Osteocyte (in vitro differentiated cells): ENCODE results near the gene AAMP. TPM values are rescaled to one million over a fixed set of nuclear protein-coding genes. Genes with fewer than 3 reads are reported as not detected.
A peak's percentile ranks its signal among the peaks of the same experiment; 100 is the strongest.

Experiments used
- DNase-seq: peaks from one replicate; pipeline ENCODE4 v3.0.0; 2021; ENCODE audit warnings: mixed read lengths; ENCODE audit not compliant: unreplicated experiment; ENCODE audit errors: extremely low spot score
- H3K27ac Mint-ChIP-seq: one replicate; pipeline ENCODE4 v1.8.0; 2021; ENCODE audit warnings: mild to moderate bottlenecking, mixed read lengths; ENCODE audit not compliant: unreplicated experiment
- H3K27me3 Mint-ChIP-seq: one replicate; pipeline ENCODE4 v1.8.0; 2021; ENCODE audit warnings: mixed read lengths; ENCODE audit not compliant: unreplicated experiment
- H3K36me3 Mint-ChIP-seq: one replicate; pipeline ENCODE4 v1.8.0; 2021; ENCODE audit warnings: mixed read lengths; ENCODE audit not compliant: unreplicated experiment
- H3K4me1 Mint-ChIP-seq: one replicate; pipeline ENCODE4 v1.8.0; 2021; ENCODE audit warnings: mixed read lengths; ENCODE audit not compliant: unreplicated experiment
- H3K4me3 Mint-ChIP-seq: one replicate; pipeline ENCODE4 v1.8.0; 2021; ENCODE audit warnings: mild to moderate bottlenecking, moderate library complexity, mixed read lengths; ENCODE audit not compliant: unreplicated experiment
- H3K9me3 Mint-ChIP-seq: one replicate; pipeline ENCODE4 v1.8.0; 2021; ENCODE audit warnings: mixed read lengths; ENCODE audit not compliant: unreplicated experiment
- CTCF ChIP-seq: fragments of 200-600 bp; sonication (generic); IDR thresholded peaks from 2 replicates; pipeline ENCODE4 v1.5.0; 2021; ENCODE audit warnings: antibody characterized with exemption, mild to moderate bottlenecking, moderate library complexity
- total RNA-seq: library from RNA; stranded (reverse); gene quantifications from 2 replicates; pipeline ENCODE4 v1.2.1, GENCODE V29; 2021

AAMP gene
- total RNA-seq, 1 donor from 2014 or later = 62.9 TPM

DNA sequence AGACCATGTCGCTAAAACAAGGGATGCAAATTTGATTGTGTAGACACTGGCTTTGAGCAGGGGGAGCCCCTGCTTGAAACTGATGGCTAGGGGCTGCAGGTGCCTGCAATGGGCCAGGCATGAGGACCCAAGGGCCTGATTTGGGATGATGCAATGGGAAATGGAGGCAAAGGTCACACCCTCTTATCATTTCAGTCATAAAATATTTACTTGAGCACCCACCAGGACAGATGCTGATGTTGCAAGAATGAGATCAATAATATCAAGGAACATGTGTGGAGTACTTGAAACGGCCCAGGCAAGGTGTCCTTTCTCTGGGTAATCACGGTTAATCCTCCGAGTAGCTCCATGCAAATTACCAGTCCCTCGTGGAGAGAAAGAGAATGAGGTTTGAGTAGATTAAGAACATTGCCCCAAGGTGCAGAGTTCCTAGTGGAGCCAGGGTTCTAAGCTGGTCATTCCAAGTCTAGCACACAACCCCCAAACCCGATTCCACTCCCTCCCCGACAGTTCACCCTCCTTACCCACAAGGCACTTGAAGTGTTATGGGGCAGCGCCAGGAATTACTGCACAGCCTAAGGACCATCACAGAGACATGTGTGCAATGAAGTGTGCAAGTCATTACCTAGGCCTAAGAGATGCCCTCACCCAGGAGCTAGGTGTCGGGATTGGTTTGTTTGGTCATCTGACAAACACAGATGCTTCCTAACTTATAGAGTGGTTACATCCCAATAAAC, 36.4 kb upstream of the AAMP start:
- no peak overlapping the region for H3K4me3 Mint-ChIP-seq
- TF ChIP-seq CTCF = no peak
- H3K27ac Mint-ChIP-seq = no peak overlapping the region
- DNase-seq = no peak
- peaks cover 3% of the 10 kb centered on the region for H3K27me3 Mint-ChIP-seq
- H3K4me1 Mint-ChIP-seq = no peaks in the 10 kb centered on the region
- H3K9me3 Mint-ChIP-seq = no peaks in the 10 kb centered on the region
- no peaks in the 10 kb centered on the region for H3K36me3 Mint-ChIP-seq

DNA sequence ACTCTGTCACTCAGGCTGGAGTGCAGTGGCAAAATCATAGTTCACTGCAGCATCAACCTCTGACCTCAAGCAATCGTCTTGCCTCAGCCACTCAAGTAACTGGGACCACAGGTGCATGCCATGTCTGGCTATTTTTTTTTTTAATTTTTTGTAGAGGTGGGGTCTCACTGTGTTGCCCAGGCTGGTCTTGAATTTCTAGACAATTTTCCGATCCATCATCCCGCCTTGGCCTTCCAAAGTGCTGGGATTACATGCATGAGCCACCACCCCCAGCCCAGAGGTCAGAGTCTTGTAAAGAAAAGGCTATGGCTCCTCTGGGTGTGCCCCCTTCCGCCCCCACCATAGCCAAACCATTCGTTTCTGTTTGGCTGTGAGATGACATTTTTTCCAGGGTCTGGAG, 35.4 kb upstream of the AAMP start:
- H3K4me3 Mint-ChIP-seq = no peak overlapping the region
- no peak for DNase-seq
- no peaks in the 10 kb centered on the region for H3K4me1 Mint-ChIP-seq
- H3K27ac Mint-ChIP-seq = no peak overlapping the region
- H3K36me3 Mint-ChIP-seq = no peaks in the 10 kb centered on the region
- TF ChIP-seq CTCF = no peak
- H3K27me3 Mint-ChIP-seq = peaks cover 3% of the 10 kb centered on the region
- no peaks in the 10 kb centered on the region for H3K9me3 Mint-ChIP-seq

DNA sequence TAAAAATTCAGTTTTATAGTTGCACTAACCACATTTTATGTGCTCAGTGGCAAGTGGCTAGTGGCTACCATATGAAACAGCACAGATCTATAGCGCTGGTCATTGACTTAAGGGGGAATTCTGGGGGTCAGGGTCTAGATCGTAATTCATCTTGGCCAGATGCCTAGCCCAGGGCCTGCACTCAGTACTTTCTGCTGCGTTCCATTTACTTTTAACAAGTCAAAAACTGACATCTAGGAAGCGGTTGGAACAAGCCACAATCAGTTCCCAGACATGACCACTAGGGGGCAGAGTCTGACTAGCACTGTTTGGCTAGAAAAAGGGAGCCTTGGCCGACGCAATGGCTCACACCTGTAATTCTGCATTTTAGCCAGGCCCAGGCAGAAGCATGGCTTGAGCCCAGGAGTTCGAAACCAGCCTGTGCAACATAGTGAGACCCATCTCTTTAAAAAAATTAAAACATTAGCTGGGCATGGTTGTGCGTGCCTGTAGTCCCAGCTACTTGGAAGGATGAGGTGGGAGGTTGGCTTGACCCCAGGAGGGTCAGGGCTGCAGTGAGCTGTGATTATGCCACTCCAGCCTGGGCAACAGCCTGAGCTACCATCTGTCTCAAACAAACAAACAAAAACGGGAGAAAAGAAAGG, 31.4 kb upstream of the AAMP start:
- Mint-ChIP-seq H3K9me3 (no peaks in the 10 kb centered on the region), H3K27ac (no peak overlapping the region)

DNA sequence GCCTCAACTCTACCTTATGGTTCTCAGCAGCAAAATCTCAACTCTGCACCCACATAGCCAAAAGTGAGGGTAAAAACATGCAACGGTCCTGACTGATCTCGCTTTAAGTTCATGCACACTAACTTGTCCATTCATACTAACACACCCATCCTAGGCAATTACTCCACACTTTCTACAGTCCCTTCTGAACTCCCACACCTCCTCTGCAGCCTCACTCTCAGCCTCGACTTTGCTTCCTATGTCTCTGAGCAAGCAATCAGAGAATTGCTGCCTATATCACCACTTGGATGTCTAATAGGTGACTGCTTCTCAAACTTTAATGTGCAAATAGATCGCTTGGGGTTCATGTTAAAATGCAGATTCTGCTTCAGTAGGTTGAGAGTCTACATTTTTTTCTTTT, 30.2 kb upstream of the AAMP start:
- Mint-ChIP-seq H3K4me1 (no peaks in the 10 kb centered on the region), H3K36me3 (no peaks in the 10 kb centered on the region), H3K9me3 (no peaks in the 10 kb centered on the region), H3K4me3 (no peak overlapping the region), H3K27me3 (no peaks in the 10 kb centered on the region), H3K27ac (no peak overlapping the region)
- TF ChIP-seq CTCF = no peak
- DNase-seq = no peak

More for the DNA sequence above, 31.4 kb upstream of the AAMP start:
- Mint-ChIP-seq H3K4me3 (no peak overlapping the region), H3K36me3 (no peaks in the 10 kb centered on the region), H3K27me3 (no peaks in the 10 kb centered on the region), H3K4me1 (no peaks in the 10 kb centered on the region)
- peak; percentile 93 for DNase-seq
- TF ChIP-seq CTCF = peak; percentile 93

DNA sequence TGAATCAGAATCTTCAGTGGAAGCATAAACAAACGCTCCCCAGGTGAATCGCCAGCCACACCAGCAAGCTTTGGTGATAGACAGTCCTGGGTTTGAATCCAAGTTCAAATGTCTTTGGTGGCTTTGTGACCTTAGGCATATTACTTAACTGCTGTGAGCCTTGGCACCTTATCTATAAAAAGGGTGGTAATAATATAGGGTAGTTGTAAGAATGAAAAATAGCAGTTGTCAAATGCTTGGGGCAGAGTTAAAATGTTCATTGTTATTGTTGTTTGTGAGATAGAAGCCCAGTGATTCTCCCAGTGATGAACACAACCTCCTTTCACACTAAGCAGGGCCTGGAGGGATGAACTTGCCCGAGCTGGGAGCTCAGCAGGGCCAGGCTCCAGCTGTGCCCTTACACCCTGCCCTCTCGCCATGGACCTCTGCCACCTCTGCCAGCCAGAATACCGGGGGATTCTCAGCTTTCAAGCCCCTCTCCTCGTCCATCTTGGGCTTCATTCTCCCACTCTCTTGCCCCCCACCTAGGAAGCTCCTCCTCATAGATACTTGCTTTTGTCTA, 28.5 kb upstream of the AAMP start:
- no peak overlapping the region for H3K27ac Mint-ChIP-seq
- no peak overlapping the region for H3K4me3 Mint-ChIP-seq

More for the DNA sequence above, 28.5 kb upstream of the AAMP start:
- Mint-ChIP-seq H3K27me3 (no peaks in the 10 kb centered on the region), H3K4me1 (no peaks in the 10 kb centered on the region), H3K36me3 (no peaks in the 10 kb centered on the region), H3K9me3 (no peaks in the 10 kb centered on the region)
- no peak for TF ChIP-seq CTCF
- no peak for DNase-seq
